Liver (tissue), 9 donors: ENCODE measurements around the gene ESPN. TPM values are rescaled to one million over a fixed set of nuclear protein-coding genes. Genes with fewer than 3 reads are reported as not detected.

ENCODE experiments used
- DNase-seq: peaks from one replicate; pipeline ENCODE4 v3.0.0-alpha.2; 2017; ENCODE audit warnings: low spot score
- H3K27ac ChIP-seq, 2 donors: one replicate each; pipeline ENCODE4 v1.7.0; 2013; ENCODE audit warnings: inconsistent platforms in 2 of 2, low read length in 2 of 2, control low read depth in 1 of 2, low read depth in 1 of 2, mild to moderate bottlenecking in 1 of 2
- H3K27me3 ChIP-seq, 4 donors: one replicate each; pipeline versions ENCODE4 v1.6.1 to v1.7.0; 2013; ENCODE audit warnings: low read length in 3 of 4, inconsistent platforms in 1 of 4, mild to moderate bottlenecking in 1 of 4, moderate library complexity in 1 of 4; ENCODE audit not compliant: control insufficient read depth in 4 of 4, insufficient read depth in 4 of 4
- H3K36me3 ChIP-seq, 4 donors: one replicate each; pipeline versions ENCODE4 v1.6.1 to v1.7.0; 2013; ENCODE audit warnings: low read length in 3 of 4, mild to moderate bottlenecking in 3 of 4, low read depth in 1 of 4, moderate library complexity in 1 of 4; ENCODE audit not compliant: control insufficient read depth in 4 of 4, insufficient read depth in 3 of 4
- H3K4me1 ChIP-seq, 4 donors: one replicate each; pipeline versions ENCODE4 v1.6.1 to v1.7.0; 2013; ENCODE audit warnings: low read length in 3 of 4, mild to moderate bottlenecking in 3 of 4, moderate library complexity in 1 of 4; ENCODE audit not compliant: control insufficient read depth in 4 of 4, insufficient read depth in 4 of 4
- H3K4me3 ChIP-seq, 3 donors: one replicate each; pipeline versions ENCODE4 v1.6.1 to v1.7.0; 2013; ENCODE audit warnings: low read length in 3 of 3, control low read depth in 1 of 3, low read depth in 1 of 3, mild to moderate bottlenecking in 1 of 3
- H3K9ac ChIP-seq, 2 donors: one replicate each; pipeline ENCODE4 v1.7.0; 2013; ENCODE audit warnings: low read length in 2 of 2, mild to moderate bottlenecking in 2 of 2, moderate library complexity in 2 of 2, control low read depth in 1 of 2, low read depth in 1 of 2
- H3K9me3 ChIP-seq, 4 donors: one replicate each; pipeline versions ENCODE4 v1.6.1 to v1.7.0; 2013; ENCODE audit warnings: low read length in 3 of 4; ENCODE audit not compliant: control insufficient read depth in 4 of 4
- EGR1 ChIP-seq, 2 donors: IDR thresholded peaks; 2 replicates each; pipeline ENCODE4 v1.6.1; 2016 to 2018; ENCODE audit warnings: antibody characterized with exemption in 2 of 2, low read depth in 2 of 2
- FOXA1 ChIP-seq: IDR thresholded peaks from 2 replicates; pipeline ENCODE4 v1.6.1; 2016; ENCODE audit warnings: antibody characterized with exemption
- FOXA2 ChIP-seq: IDR thresholded peaks from 2 replicates; pipeline ENCODE4 v1.6.1; 2016; ENCODE audit warnings: antibody characterized with exemption
- GABPA ChIP-seq, 2 donors: IDR thresholded peaks in 1 of 2; conservative IDR thresholded peaks in 1 of 2; 2 replicates each; pipeline ENCODE4 v1.6.1; 2016; ENCODE audit warnings: antibody characterized with exemption in 2 of 2, mild to moderate bottlenecking in 1 of 2, moderate library complexity in 1 of 2
- HNF4A ChIP-seq, 2 donors: conservative IDR thresholded peaks; 2 replicates each; pipeline ENCODE4 v1.6.1; 2016; ENCODE audit warnings: antibody characterized with exemption in 2 of 2, mild to moderate bottlenecking in 2 of 2
- JUND ChIP-seq, 2 donors: IDR thresholded peaks; 2 replicates each; pipeline ENCODE4 v1.6.1; 2016; ENCODE audit warnings: antibody characterized with exemption in 2 of 2
- NR2F2 ChIP-seq: IDR thresholded peaks from 2 replicates; pipeline ENCODE4 v1.6.1; 2016; ENCODE audit warnings: antibody characterized with exemption
- RAD21 ChIP-seq, 2 donors: IDR thresholded peaks; 2 replicates each; pipeline ENCODE4 v1.6.1; 2016; ENCODE audit warnings: antibody characterized with exemption in 2 of 2, mild to moderate bottlenecking in 2 of 2
- RXRA ChIP-seq, 2 donors: IDR thresholded peaks; 2 replicates each; pipeline ENCODE4 v1.6.1; 2017 to 2018; ENCODE audit warnings: antibody characterized with exemption in 2 of 2, mild to moderate bottlenecking in 1 of 2
- SP1 ChIP-seq: IDR thresholded peaks from 2 replicates; pipeline ENCODE4 v1.6.1; 2018; ENCODE audit warnings: antibody characterized with exemption, mild to moderate bottlenecking
- TAF1 ChIP-seq: conservative IDR thresholded peaks from 2 replicates; pipeline ENCODE4 v1.6.1; 2016; ENCODE audit warnings: antibody characterized with exemption, mild to moderate bottlenecking
- YY1 ChIP-seq: IDR thresholded peaks from 2 replicates; pipeline ENCODE4 v1.6.1; 2016; ENCODE audit warnings: antibody characterized with exemption, mild to moderate bottlenecking
- WGBS: extraction: QIAGEN DNeasy Blood & Tissue Kit; methylation state at CpG from one replicate; pipeline ENCODE4 v1.1.7; 2013; 5-methylcytosine and 5-hydroxymethylcytosine counted together
- polyA plus RNA-seq, 2 donors: library from polyadenylated mRNA; stranded (reverse) in 1 of 2; unstranded in 1 of 2; fragments of 200-250 nt in 1 of 2; fragments of >200 nt in 1 of 2; fragmentation: Nextera tagmentation in 1 of 2; extraction: Ambion mirVana in 1 of 2; gene quantifications; one replicate each; pipeline versions ENCODE4 v1.2.1 to v1.2.3, GENCODE V29; 2013 to 2015
- total RNA-seq, 2 donors: library from RNA; depleted of rRNA; stranded (reverse); fragments of >200 nt; gene quantifications; one replicate each; pipeline ENCODE4 v1.2.3, GENCODE V29; 2014
- TF ChIP-seq, protein P1 (sequence below): IDR thresholded peaks from 2 replicates; pipeline ENCODE4 v1.6.1; 2016; ENCODE audit warnings: antibody characterized with exemption
- TF ChIP-seq, protein P2 (sequence below): IDR thresholded peaks from 2 replicates; pipeline ENCODE4 v1.6.1; 2016; ENCODE audit warnings: antibody characterized with exemption
- TF ChIP-seq, protein P3 (sequence below): fragments of 150-350 bp; IDR thresholded peaks from 2 replicates; pipeline ENCODE4 v1.5.1; 2017; ENCODE audit warnings: improper control_type of control experiment, low read depth, low read length; ENCODE audit not compliant: missing input control
- TF ChIP-seq, protein P4 (sequence below): IDR thresholded peaks from 2 replicates; pipeline ENCODE4 v1.6.1; 2016; ENCODE audit warnings: antibody characterized with exemption
- donor health status: healthy.
- donor health status: healthy.
- donor health status: healthy.
- donor health status: healthy.
- donor health status: healthy.

ESPN gene
- total and polyA plus RNA-seq, 4 donors = 61.5 to 103 (median 68.2) TPM

DNA sequence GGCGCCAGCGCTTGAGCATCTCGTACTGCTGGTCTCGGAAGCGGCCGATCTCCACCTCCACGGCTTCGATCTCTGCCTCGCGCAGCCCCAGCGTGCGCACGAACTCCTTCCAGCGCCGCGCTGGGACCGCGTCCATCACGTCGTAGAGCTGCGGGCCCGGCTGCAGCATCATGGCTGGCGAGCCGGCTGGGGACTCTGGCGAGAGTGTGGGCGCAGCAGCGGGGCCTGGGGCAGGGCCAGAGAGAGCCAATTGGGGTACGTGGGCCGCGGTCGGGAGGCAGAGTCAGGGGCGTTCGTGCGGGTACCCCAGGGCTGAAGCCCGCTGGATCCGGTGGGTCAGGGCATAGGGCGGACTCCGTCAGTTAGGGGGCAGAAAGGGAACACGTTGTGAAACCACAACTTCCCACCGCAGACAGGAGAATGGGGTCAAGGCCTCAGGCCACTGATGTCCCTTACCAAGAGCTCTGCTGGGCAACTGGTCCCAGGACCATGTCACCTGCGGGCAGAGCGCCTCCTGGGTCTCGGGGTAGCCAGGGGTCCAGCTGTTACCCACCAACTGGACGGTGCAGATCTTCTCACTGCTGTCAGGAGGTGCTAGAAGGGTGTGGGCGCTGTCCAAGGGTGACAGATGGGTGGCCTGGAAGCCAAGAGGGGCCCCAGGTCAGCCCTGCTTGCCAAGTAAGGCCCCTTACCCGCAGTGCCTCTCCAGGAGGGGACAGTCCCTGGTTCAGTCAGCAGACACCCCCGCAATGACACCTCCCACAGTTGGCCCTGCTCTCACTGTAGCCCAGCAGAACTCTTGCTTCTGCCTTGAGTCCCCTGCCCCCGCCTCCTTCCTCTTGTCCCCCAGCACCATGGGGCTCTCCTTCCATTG lies 37.2 kb downstream of the ESPN start:
- H3K4me3 ChIP-seq = no peak overlapping the region
- 94% methylated on average over 48 of the region's 48 CpGs for WGBS
- peaks cover 0 to 7% (median 4%) of the 10 kb centered on the region in 4 donors for H3K36me3 ChIP-seq
- H3K9me3 ChIP-seq = no peaks in the 10 kb centered on the region
- H3K27me3 ChIP-seq = no peaks in the 10 kb centered on the region
- H3K27ac ChIP-seq = no peak overlapping the region
- H3K9ac ChIP-seq = no peak overlapping the region
- DNase-seq = no peak
- H3K4me1 ChIP-seq = peaks cover 0 to 20% (median 8%) of the 10 kb centered on the region in 4 donors
- no peak for TF ChIP-seq FOXA2
- TF ChIP-seq SP1 = no peak
- TF ChIP-seq JUND (IDR thresholded peaks at IDR 0.05) = no peak
- TF ChIP-seq, protein P1, sequence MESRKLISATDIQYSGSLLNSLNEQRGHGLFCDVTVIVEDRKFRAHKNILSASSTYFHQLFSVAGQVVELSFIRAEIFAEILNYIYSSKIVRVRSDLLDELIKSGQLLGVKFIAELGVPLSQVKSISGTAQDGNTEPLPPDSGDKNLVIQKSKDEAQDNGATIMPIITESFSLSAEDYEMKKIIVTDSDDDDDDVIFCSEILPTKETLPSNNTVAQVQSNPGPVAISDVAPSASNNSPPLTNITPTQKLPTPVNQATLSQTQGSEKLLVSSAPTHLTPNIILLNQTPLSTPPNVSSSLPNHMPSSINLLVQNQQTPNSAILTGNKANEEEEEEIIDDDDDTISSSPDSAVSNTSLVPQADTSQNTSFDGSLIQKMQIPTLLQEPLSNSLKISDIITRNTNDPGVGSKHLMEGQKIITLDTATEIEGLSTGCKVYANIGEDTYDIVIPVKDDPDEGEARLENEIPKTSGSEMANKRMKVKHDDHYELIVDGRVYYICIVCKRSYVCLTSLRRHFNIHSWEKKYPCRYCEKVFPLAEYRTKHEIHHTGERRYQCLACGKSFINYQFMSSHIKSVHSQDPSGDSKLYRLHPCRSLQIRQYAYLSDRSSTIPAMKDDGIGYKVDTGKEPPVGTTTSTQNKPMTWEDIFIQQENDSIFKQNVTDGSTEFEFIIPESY = no peak

DNA sequence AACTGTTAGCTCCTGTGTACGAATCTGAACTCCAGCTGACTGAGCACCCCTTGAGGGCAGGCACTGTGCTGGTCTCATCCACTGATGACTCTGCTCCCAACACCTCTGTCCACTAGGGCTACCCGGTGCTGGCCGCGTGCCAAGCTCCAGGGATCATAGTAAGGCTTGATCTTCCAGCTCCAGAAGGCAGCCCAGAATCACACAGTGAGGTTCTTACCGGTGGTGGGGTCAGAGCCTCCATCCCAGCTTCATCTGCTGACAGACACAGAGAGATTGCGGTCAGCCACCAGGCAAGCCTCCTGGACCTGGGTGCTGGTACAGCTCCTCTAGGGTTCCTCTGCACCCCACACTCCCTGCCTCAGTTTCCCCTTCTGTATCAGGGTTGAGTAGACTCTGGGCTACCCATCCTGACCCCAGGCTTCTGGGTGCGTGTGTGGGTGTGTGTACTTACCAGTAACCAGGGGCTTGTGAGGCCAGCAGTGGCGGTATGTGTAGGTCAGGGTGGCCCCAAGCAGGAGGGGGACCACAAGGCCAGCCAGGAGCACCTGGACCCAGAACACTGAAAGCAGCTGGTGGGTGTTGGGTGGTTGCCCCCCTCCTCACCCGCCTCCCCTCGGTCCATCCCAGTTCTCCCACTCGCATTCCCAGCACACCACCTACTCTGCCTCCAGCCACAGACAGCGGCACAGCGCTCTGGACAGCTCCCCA lies 38.0 kb downstream of the ESPN start:
- Histone ChIP-seq H3K9me3 (no peaks in the 10 kb centered on the region), H3K4me1 (peaks cover 0 to 20% (median 8%) of the 10 kb centered on the region in 4 donors), H3K27me3 (no peaks in the 10 kb centered on the region), H3K9ac (no peak overlapping the region), H3K36me3 (peaks cover 0 to 4% (median 1%) of the 10 kb centered on the region in 4 donors), H3K4me3 (no peak overlapping the region), H3K27ac (no peak overlapping the region)
- 82% methylated on average over 13 of the region's 13 CpGs for WGBS
- no peak for DNase-seq
- TF ChIP-seq RAD21 (IDR thresholded peaks at IDR 0.05) (no peak), NR2F2 (no peak), GABPA (IDR thresholded peaks at IDR 0.05 in 1 of 2, conservative IDR thresholded peaks at IDR 0.05 in 1 of 2) (no peak), FOXA2 (no peak), EGR1 (IDR thresholded peaks at IDR 0.05; ENCODE audit: low read depth in 2 of 2) (no peak), TAF1 (no peak), RXRA (IDR thresholded peaks at IDR 0.05) (no peak), SP1 (no peak), HNF4A (conservative IDR thresholded peaks at IDR 0.05) (no peak)
- TF ChIP-seq, protein P2, sequence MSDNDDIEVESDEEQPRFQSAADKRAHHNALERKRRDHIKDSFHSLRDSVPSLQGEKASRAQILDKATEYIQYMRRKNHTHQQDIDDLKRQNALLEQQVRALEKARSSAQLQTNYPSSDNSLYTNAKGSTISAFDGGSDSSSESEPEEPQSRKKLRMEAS = no peak

DNA sequence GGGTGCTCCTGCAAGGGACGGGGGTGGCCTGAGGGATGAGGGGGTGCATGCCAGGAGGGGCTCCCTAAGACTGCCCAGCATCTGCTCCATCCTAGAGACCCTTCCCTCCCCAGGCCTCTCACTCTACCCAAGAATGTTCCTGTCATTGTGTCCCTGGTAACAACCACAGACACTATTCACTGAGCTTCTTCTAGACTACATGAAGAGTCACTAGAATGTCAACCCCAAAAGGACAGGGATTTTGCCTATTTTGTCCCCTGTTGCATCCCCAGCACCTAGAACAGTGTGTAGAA lies 38.5 kb downstream of the ESPN start:
- no peaks in the 10 kb centered on the region for H3K27me3 ChIP-seq
- H3K9me3 ChIP-seq = no peaks in the 10 kb centered on the region
- H3K27ac ChIP-seq = no peak overlapping the region
- H3K4me1 ChIP-seq = peaks cover 0 to 20% (median 8%) of the 10 kb centered on the region in 4 donors
- no peak for DNase-seq
- no peak overlapping the region for H3K4me3 ChIP-seq
- TF ChIP-seq GABPA (IDR thresholded peaks at IDR 0.05 in 1 of 2, conservative IDR thresholded peaks at IDR 0.05 in 1 of 2) (no peak), TAF1 (no peak), YY1 (no peak), SP1 (no peak), FOXA1 (no peak), FOXA2 (no peak), NR2F2 (no peak)
- TF ChIP-seq, protein P1 = no peak
- TF ChIP-seq, protein P2 = no peak
- TF ChIP-seq, protein P3, sequence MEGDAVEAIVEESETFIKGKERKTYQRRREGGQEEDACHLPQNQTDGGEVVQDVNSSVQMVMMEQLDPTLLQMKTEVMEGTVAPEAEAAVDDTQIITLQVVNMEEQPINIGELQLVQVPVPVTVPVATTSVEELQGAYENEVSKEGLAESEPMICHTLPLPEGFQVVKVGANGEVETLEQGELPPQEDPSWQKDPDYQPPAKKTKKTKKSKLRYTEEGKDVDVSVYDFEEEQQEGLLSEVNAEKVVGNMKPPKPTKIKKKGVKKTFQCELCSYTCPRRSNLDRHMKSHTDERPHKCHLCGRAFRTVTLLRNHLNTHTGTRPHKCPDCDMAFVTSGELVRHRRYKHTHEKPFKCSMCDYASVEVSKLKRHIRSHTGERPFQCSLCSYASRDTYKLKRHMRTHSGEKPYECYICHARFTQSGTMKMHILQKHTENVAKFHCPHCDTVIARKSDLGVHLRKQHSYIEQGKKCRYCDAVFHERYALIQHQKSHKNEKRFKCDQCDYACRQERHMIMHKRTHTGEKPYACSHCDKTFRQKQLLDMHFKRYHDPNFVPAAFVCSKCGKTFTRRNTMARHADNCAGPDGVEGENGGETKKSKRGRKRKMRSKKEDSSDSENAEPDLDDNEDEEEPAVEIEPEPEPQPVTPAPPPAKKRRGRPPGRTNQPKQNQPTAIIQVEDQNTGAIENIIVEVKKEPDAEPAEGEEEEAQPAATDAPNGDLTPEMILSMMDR = no peak
- TF ChIP-seq, protein P4, sequence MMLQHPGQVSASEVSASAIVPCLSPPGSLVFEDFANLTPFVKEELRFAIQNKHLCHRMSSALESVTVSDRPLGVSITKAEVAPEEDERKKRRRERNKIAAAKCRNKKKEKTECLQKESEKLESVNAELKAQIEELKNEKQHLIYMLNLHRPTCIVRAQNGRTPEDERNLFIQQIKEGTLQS = no peak
- no peak overlapping the region for H3K9ac ChIP-seq
- H3K36me3 ChIP-seq = peaks cover 0 to 4% (median 1%) of the 10 kb centered on the region in 4 donors
- WGBS = 74% methylated on average over 1 of the region's 1 CpG
